NOMO-1 treated with DMSO at 0.1 percent for 48 hours (cell line): ENCODE data around the gene LNX2.

Experiments used
- DNase-seq: peaks from one replicate; lab custom pipeline; 2025; ENCODE audit not compliant: unreplicated experiment; lab: John Stamatoyannopoulos, UW

LNX2 gene

GRCh38 chr13:27569405-27569804, 50.9 kb downstream of the LNX2 start:
- DNase-seq: no peak

- DNase-seq: no peak
Observed at GRCh38 chr13:27565818-27566217, 54.5 kb downstream of the LNX2 start.

- DNase-seq: no peak
Observed at GRCh38 chr13:27562457-27562856, 57.9 kb downstream of the LNX2 start.

GRCh38 chr13:27559719-27560118, 60.6 kb downstream of the LNX2 start:
- no peak for DNase-seq

- no peak for DNase-seq
Observed at GRCh38 chr13:27556109-27556508, 64.2 kb downstream of the LNX2 start.

- no peak for DNase-seq
Observed at GRCh38 chr13:27551562-27551961, 68.8 kb downstream of the LNX2 start.

- no peak for DNase-seq
Observed at GRCh38 chr13:27549406-27549981, 70.8 kb downstream of the LNX2 start.

- no peak for DNase-seq
Observed at GRCh38 chr13:27542220-27542619, 78.1 kb downstream of the LNX2 start.

- DNase-seq: no peak
Observed at GRCh38 chr13:27541386-27541785, 78.9 kb downstream of the LNX2 start.

- no peak for DNase-seq
Observed at GRCh38 chr13:27536361-27537101, 83.8 kb downstream of the LNX2 start.

GRCh38 chr13:27535546-27535945, 84.8 kb downstream of the LNX2 start:
- DNase-seq: no peak

GRCh38 chr13:27534981-27535380, 85.3 kb downstream of the LNX2 start:
- DNase-seq: no peak

- no peak for DNase-seq
Observed at GRCh38 chr13:27534108-27534980, 86.0 kb downstream of the LNX2 start.

GRCh38 chr13:27533155-27533643, 87.1 kb downstream of the LNX2 start:
- DNase-seq: peak; percentile 66

- no peak for DNase-seq
Observed at GRCh38 chr13:27528908-27529307, 91.4 kb downstream of the LNX2 start.

- no peak for DNase-seq
Observed at GRCh38 chr13:27526516-27526915, 93.8 kb downstream of the LNX2 start.

- no peak for DNase-seq
Observed at GRCh38 chr13:27524981-27525975, 95.1 kb downstream of the LNX2 start.

- peak; percentile 48 for DNase-seq
Observed at GRCh38 chr13:27523346-27524073, 96.8 kb downstream of the LNX2 start.

- peak; percentile 78 for DNase-seq
Observed at GRCh38 chr13:27522847-27523246, 97.5 kb downstream of the LNX2 start.

- no peak for DNase-seq
Observed at GRCh38 chr13:27516103-27516502, 104.2 kb downstream of the LNX2 start.
